Measurements from ENCODE around the gene IQGAP1. TPM values are rescaled to one million over a fixed set of nuclear protein-coding genes. Genes with fewer than 3 reads are reported as not detected.
A peak's percentile ranks its signal among the peaks of the same experiment; 100 is the strongest.

IQGAP1 gene
- total and polyA plus RNA-seq, 2 donors from 2014 or later: 70.0 to 218 TPM

DNA sequence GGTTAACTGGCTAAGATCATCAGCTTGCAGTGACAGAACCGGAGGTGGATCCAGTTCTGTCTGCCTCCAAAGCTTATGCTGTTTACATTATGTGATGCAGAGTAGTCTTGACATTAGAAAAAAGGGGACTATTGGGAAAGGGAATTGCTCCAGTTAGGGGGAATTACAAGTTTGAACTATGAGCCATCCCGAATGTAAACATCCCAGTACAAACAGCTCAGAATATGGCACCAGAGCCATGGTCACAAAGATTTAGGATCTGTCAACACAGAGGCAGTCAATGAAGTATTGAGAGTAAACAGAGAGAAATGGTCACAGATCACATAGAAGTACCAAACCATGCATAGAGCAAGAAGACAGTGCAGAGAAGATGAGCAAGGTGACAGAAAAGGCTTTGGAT, 101.9 kb downstream of the IQGAP1 start:
- H3K9ac ChIP-seq (ENCODE audit: low read length in 3 of 3): no peak overlapping the region
- H3K4me3 ChIP-seq (ENCODE audit: low read length in 3 of 3): no peak overlapping the region
- TF ChIP-seq, protein P1, sequence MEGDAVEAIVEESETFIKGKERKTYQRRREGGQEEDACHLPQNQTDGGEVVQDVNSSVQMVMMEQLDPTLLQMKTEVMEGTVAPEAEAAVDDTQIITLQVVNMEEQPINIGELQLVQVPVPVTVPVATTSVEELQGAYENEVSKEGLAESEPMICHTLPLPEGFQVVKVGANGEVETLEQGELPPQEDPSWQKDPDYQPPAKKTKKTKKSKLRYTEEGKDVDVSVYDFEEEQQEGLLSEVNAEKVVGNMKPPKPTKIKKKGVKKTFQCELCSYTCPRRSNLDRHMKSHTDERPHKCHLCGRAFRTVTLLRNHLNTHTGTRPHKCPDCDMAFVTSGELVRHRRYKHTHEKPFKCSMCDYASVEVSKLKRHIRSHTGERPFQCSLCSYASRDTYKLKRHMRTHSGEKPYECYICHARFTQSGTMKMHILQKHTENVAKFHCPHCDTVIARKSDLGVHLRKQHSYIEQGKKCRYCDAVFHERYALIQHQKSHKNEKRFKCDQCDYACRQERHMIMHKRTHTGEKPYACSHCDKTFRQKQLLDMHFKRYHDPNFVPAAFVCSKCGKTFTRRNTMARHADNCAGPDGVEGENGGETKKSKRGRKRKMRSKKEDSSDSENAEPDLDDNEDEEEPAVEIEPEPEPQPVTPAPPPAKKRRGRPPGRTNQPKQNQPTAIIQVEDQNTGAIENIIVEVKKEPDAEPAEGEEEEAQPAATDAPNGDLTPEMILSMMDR (IDR thresholded peaks at IDR 0.05; ENCODE audit: borderline replicate concordance, extremely low read depth, insufficient read depth): no peak
- intact Hi-C loops (cut with DNase I): loop anchor here (10.0 kb wide), 1 partner anchor 165 kb away; no protein-coding TSS in a partner anchor
- no peak for DNase-seq
- no peaks in the 10 kb centered on the region for H3K9me3 ChIP-seq (ENCODE audit: control insufficient read depth in 2 of 3, insufficient read depth in 1 of 3, low read length in 3 of 3)
- FAIRE-seq: no peak
- H3K36me3 ChIP-seq (ENCODE audit: control insufficient read depth in 2 of 3, insufficient read depth in 3 of 3, low read length in 3 of 3): peaks cover 11 to 67% (median 57%) of the 10 kb centered on the region in 3 donors
- no peak overlapping the region for H3K27ac ChIP-seq (ENCODE audit: low read depth in 2 of 2, low read length in 2 of 2)
- H3K4me1 ChIP-seq (ENCODE audit: control insufficient read depth in 2 of 3, insufficient read depth in 2 of 3, low read depth in 1 of 3, low read length in 3 of 3): no peaks in the 10 kb centered on the region
- H3K27me3 ChIP-seq (ENCODE audit: control insufficient read depth, insufficient read depth, low read length): no peaks in the 10 kb centered on the region

DNA sequence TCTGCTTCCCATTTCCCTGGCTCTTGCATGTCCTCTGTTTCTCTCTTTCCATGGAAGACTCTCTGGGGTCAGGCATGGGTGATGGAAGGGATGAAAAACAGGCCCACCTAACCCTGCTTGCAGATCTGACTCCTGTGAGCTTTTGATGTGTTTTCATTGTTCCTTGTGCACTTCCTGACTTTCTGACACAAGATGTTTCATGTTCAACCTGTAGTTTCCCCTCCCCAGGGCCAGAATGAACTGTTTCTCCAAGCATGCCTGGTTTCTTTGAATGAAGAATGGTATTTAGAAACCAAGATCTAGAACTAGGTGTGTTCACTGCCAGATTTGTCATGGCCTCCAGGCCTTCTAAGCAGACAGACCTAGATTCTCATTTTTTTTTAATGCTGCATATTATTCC, 105.6 kb downstream of the IQGAP1 start:
- no peak for FAIRE-seq
- no peak overlapping the region for H3K27ac ChIP-seq (ENCODE audit: low read depth in 2 of 2, low read length in 2 of 2)
- TF ChIP-seq, protein P1 (IDR thresholded peaks at IDR 0.05; ENCODE audit: borderline replicate concordance, extremely low read depth, insufficient read depth): no peak
- intact Hi-C loops (cut with DNase I): no loop called here
- no peaks in the 10 kb centered on the region for H3K9me3 ChIP-seq (ENCODE audit: control insufficient read depth in 2 of 3, insufficient read depth in 1 of 3, low read length in 3 of 3)
- DNase-seq: no peak
- no peak overlapping the region for H3K9ac ChIP-seq (ENCODE audit: low read length in 3 of 3)
- H3K4me3 ChIP-seq (ENCODE audit: low read length in 3 of 3): no peak overlapping the region
- no peaks in the 10 kb centered on the region for H3K27me3 ChIP-seq (ENCODE audit: control insufficient read depth, insufficient read depth, low read length)
- H3K36me3 ChIP-seq (ENCODE audit: control insufficient read depth in 2 of 3, insufficient read depth in 3 of 3, low read length in 3 of 3): peaks cover 4 to 61% (median 42%) of the 10 kb centered on the region in 3 donors
- no peaks in the 10 kb centered on the region for H3K4me1 ChIP-seq (ENCODE audit: control insufficient read depth in 2 of 3, insufficient read depth in 2 of 3, low read depth in 1 of 3, low read length in 3 of 3)

DNA sequence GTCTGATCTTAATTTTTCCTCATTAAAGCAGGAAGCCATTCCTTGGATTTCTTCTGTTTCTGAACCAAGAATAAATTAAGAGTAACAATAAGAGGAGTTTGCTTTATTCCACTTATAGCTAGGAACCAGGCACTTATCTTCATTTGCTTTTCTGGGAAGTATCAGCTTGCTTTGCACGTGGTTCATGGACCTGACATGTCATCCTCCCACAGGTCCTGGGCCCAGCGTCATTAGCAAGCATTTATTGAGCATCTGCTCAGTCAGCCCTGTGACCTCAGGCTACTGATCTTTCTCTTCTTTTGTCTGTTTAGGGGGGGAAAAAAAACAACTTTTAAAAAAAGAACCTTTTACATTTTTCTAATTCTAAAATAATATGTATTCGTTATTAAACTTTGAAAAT, 107.0 kb downstream of the IQGAP1 start:
- Histone ChIP-seq H3K27ac (ENCODE audit: low read depth in 2 of 2, low read length in 2 of 2) (no peak overlapping the region), H3K27me3 (ENCODE audit: control insufficient read depth, insufficient read depth, low read length) (no peaks in the 10 kb centered on the region), H3K4me3 (ENCODE audit: low read length in 3 of 3) (no peak overlapping the region), H3K9ac (ENCODE audit: low read length in 3 of 3) (no peak overlapping the region), H3K4me1 (ENCODE audit: control insufficient read depth in 2 of 3, insufficient read depth in 2 of 3, low read depth in 1 of 3, low read length in 3 of 3) (no peaks in the 10 kb centered on the region), H3K9me3 (ENCODE audit: control insufficient read depth in 2 of 3, insufficient read depth in 1 of 3, low read length in 3 of 3) (no peaks in the 10 kb centered on the region), H3K36me3 (ENCODE audit: control insufficient read depth in 2 of 3, insufficient read depth in 3 of 3, low read length in 3 of 3) (peaks cover 2 to 66% (median 40%) of the 10 kb centered on the region in 3 donors)
- intact Hi-C loops (cut with DNase I): no loop called here
- FAIRE-seq: no peak
- peak in 1 of 5 donors; percentile 25 for DNase-seq
- TF ChIP-seq, protein P1 (IDR thresholded peaks at IDR 0.05; ENCODE audit: borderline replicate concordance, extremely low read depth, insufficient read depth): no peak

DNA sequence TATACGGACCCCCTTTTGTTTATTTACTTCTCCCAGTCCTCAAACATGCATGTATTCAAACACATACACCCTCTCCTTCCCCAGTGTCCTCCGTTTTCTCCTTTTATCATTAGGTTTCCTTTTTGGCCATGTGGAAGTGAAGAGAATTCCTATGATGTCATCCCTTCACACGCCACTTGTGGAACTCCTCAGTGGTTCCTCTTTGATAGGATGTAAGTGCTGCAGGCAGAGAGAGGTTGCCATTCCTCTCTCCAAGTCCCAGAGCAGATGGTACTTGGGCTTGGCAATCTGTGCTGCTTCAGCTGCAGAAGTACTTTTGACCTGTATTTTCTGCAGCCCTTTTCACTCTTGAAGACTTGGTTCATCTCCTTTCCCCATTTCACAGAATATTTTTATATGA, 108.7 kb downstream of the IQGAP1 start:
- no peaks in the 10 kb centered on the region for H3K9me3 ChIP-seq (ENCODE audit: control insufficient read depth in 2 of 3, insufficient read depth in 1 of 3, low read length in 3 of 3)
- FAIRE-seq (no peak), DNase-seq (no peak)
- H3K27ac ChIP-seq (ENCODE audit: low read depth in 2 of 2, low read length in 2 of 2): no peak overlapping the region
- intact Hi-C loops (cut with DNase I): no loop called here
- H3K4me1 ChIP-seq (ENCODE audit: control insufficient read depth in 2 of 3, insufficient read depth in 2 of 3, low read depth in 1 of 3, low read length in 3 of 3): no peaks in the 10 kb centered on the region
- H3K36me3 ChIP-seq (ENCODE audit: control insufficient read depth in 2 of 3, insufficient read depth in 3 of 3, low read length in 3 of 3): peaks cover 3 to 64% (median 36%) of the 10 kb centered on the region in 3 donors
- H3K27me3 ChIP-seq (ENCODE audit: control insufficient read depth, insufficient read depth, low read length): no peaks in the 10 kb centered on the region
- no peak overlapping the region for H3K9ac ChIP-seq (ENCODE audit: low read length in 3 of 3)
- TF ChIP-seq, protein P1 (IDR thresholded peaks at IDR 0.05; ENCODE audit: borderline replicate concordance, extremely low read depth, insufficient read depth): no peak
- H3K4me3 ChIP-seq (ENCODE audit: low read length in 3 of 3): no peak overlapping the region
